OCI-LY1 (cell line): ENCODE measurements around the gene FAM120A.

Experiments used
- H2AFZ ChIP-seq: fragments of 200-600 bp; sonication (generic), shearing (Covaris generic); 2 replicates; pipeline ENCODE4 v1.6.0; 2014; ENCODE audit warnings: antibody characterized with exemption, mild to moderate bottlenecking, low read length
- H3F3A ChIP-seq: fragments of 200-600 bp; sonication (generic), shearing (Covaris generic); 2 replicates; pipeline ENCODE4 v1.6.0; 2014; ENCODE audit warnings: mild to moderate bottlenecking, antibody characterized with exemption, low read length, moderate library complexity; ENCODE audit not compliant: insufficient read depth
- H3K27ac ChIP-seq: fragments of 200-600 bp; sonication (generic); 2 replicates; pipeline ENCODE4 v1.5.1; 2014; ENCODE audit warnings: low read length, mixed run types, mild to moderate bottlenecking, low read depth; ENCODE audit not compliant: poor library complexity, severe bottlenecking
- H3K27me3 ChIP-seq: fragments of 200-600 bp; sonication (generic); 2 replicates; pipeline ENCODE4 v1.6.0; 2014; ENCODE audit warnings: antibody characterized with exemption, mild to moderate bottlenecking, low read length, moderate library complexity; ENCODE audit not compliant: insufficient read depth
- H3K36me3 ChIP-seq: fragments of 200-600 bp; sonication (generic); 2 replicates; pipeline ENCODE4 v1.6.1; 2014; ENCODE audit warnings: mild to moderate bottlenecking, antibody characterized with exemption, low read length, moderate library complexity, mixed read lengths; ENCODE audit not compliant: insufficient read depth
- H3K4me1 ChIP-seq: fragments of 200-600 bp; sonication (generic); 2 replicates; pipeline ENCODE4 v1.5.1; 2014; ENCODE audit warnings: mild to moderate bottlenecking, low read length, moderate library complexity; ENCODE audit not compliant: insufficient read depth, severe bottlenecking
- H3K4me2 ChIP-seq: fragments of 200-600 bp; sonication (generic), shearing (Covaris generic); 2 replicates; pipeline ENCODE4 v1.6.1; 2014; ENCODE audit warnings: low read length
- H3K4me3 ChIP-seq: fragments of 200-600 bp; sonication (generic); 2 replicates; pipeline ENCODE4 v1.5.1; 2014; ENCODE audit warnings: low read length, low read depth, mild to moderate bottlenecking, mixed read lengths; ENCODE audit not compliant: poor library complexity, severe bottlenecking
- H3K79me2 ChIP-seq: fragments of 200-600 bp; shearing (Covaris generic); 2 replicates; pipeline ENCODE4 v1.6.1; 2016; ENCODE audit warnings: mixed run types, low read length, mixed read lengths; ENCODE audit not compliant: insufficient read depth
- H3K9ac ChIP-seq: fragments of 200-600 bp; sonication (generic), shearing (Covaris generic); 2 replicates; pipeline ENCODE4 v1.6.1; 2014; ENCODE audit warnings: mild to moderate bottlenecking, low read length, mixed read lengths
- H3K9me2 ChIP-seq: fragments of 200-600 bp; sonication (generic), shearing (Covaris generic); 2 replicates; pipeline ENCODE4 v1.6.1; 2014; ENCODE audit warnings: low read depth, mild to moderate bottlenecking, low read length, mixed read lengths
- H3K9me3 ChIP-seq: fragments of 200-600 bp; shearing (Covaris generic); 2 replicates; pipeline ENCODE4 v1.6.1; 2014; ENCODE audit warnings: low read length, mixed read lengths
- H4K20me1 ChIP-seq: fragments of 200-600 bp; sonication (generic), shearing (Covaris generic); 2 replicates; pipeline ENCODE4 v1.6.0; 2016; ENCODE audit warnings: mild to moderate bottlenecking, low read length; ENCODE audit not compliant: insufficient read depth
- EZH2 ChIP-seq: fragments of 200-600 bp; sonication (generic), shearing (Covaris generic); IDR thresholded peaks from 2 replicates; pipeline ENCODE4 v1.8.0; 2017; ENCODE audit warnings: borderline replicate concordance, mixed run types, mild to moderate bottlenecking, antibody characterized with exemption, low read length, moderate library complexity, mixed read lengths
- TF ChIP-seq, protein P1 (sequence below): fragments of 200-600 bp; sonication (generic), shearing (Covaris generic); IDR thresholded peaks from 2 replicates; pipeline ENCODE4 v1.5.1; 2017; ENCODE audit warnings: mild to moderate bottlenecking, antibody characterized with exemption, low read length, moderate library complexity, mixed read lengths

The FAM120A gene

GRCh38 chr9:93569621-93570174 lies 118.2 kb downstream of the FAM120A start:
- Histone ChIP-seq H3K9ac (no peak overlapping the region), H3K9me3 (0 out of 2 replicates have a peak, but pooled peaks cover 4% of the 10 kb centered on the region), H3K36me3 (peaks cover 12% of the 10 kb centered on the region), H3K27me3 (no peaks in the 10 kb centered on the region), H3K79me2 (no peaks in the 10 kb centered on the region), H3K4me2 (no peak overlapping the region), H3K9me2 (no peaks in the 10 kb centered on the region), H4K20me1 (no peaks in the 10 kb centered on the region), H3F3A (no peaks in the 10 kb centered on the region), H3K4me3 (no peak overlapping the region), H3K27ac (no peak overlapping the region), H2AFZ (no peak overlapping the region), H3K4me1 (peaks cover 13% of the 10 kb centered on the region)
- TF ChIP-seq EZH2, result no peak
- TF ChIP-seq, protein P1, sequence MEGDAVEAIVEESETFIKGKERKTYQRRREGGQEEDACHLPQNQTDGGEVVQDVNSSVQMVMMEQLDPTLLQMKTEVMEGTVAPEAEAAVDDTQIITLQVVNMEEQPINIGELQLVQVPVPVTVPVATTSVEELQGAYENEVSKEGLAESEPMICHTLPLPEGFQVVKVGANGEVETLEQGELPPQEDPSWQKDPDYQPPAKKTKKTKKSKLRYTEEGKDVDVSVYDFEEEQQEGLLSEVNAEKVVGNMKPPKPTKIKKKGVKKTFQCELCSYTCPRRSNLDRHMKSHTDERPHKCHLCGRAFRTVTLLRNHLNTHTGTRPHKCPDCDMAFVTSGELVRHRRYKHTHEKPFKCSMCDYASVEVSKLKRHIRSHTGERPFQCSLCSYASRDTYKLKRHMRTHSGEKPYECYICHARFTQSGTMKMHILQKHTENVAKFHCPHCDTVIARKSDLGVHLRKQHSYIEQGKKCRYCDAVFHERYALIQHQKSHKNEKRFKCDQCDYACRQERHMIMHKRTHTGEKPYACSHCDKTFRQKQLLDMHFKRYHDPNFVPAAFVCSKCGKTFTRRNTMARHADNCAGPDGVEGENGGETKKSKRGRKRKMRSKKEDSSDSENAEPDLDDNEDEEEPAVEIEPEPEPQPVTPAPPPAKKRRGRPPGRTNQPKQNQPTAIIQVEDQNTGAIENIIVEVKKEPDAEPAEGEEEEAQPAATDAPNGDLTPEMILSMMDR, result no peak

GRCh38 chr9:93572221-93572620 lies 120.7 kb downstream of the FAM120A start:
- H3K4me3 ChIP-seq, result no peak overlapping the region
- H3K9me2 ChIP-seq, result no peaks in the 10 kb centered on the region
- H3K27ac ChIP-seq, result no peak overlapping the region
- no peaks in the 10 kb centered on the region; the same call in 1 of the 2 replicates for H3K27me3 ChIP-seq
- no peaks in the 10 kb centered on the region for H4K20me1 ChIP-seq
- TF ChIP-seq, protein P1, result no peak
- no peak for TF ChIP-seq EZH2
- H3K79me2 ChIP-seq, result no peaks in the 10 kb centered on the region
- H3K9ac ChIP-seq, result no peak overlapping the region
- H3K4me1 ChIP-seq, result peaks cover 18% of the 10 kb centered on the region
- H2AFZ ChIP-seq, result no peak overlapping the region
- 0 out of 2 replicates have a peak, but pooled peaks cover 4% of the 10 kb centered on the region for H3K9me3 ChIP-seq
- no peaks in the 10 kb centered on the region for H3F3A ChIP-seq
- H3K4me2 ChIP-seq, result no peak overlapping the region
- H3K36me3 ChIP-seq, result peaks cover 7% of the 10 kb centered on the region; the same call in 1 of the 2 replicates

DNA sequence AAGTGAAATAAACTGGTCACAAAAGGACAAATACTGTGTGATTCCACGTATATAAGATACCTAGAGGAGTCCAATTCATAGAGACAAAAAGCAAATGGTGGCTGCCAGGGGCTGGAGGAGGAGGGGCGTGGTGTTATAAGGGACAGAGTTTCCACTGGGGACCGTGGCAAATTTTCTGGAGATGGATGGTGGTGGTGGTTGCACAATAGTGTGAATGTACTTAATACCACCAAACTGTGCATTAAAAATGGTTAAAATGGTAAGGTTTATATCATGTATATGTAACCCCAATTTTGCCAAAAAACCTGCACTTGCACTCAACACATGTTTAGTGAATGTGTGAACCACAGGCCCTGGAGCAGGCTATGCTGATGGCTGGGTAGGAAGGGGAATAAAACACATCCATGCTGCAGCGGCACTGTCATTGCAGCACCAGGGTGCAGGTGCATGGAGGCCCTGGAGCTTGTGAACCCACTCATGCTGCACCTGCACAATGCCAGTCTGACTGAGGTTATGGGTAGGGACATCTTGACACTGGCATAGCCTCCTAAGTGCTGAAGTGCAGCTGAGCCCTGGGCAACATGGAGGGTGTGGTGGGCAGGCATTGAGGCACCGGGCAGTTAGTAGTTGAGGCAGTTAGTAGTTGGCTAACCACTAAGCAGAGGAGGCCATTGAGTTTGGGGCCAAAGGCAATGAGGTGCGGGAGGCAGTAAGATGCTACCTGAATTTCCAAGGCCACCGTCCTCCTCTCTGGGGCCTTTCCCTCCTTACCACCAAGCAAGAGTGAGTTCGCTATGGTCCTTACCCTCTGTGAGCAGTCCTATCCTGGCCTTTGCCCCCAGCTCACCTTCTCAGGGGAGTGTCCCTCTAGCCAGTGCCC lies 121.4 kb downstream of the FAM120A start:
- no peak for TF ChIP-seq EZH2
- TF ChIP-seq, protein P1, result no peak
- Histone ChIP-seq H2AFZ (no peak overlapping the region), H3K4me3 (no peak overlapping the region), H3K79me2 (no peaks in the 10 kb centered on the region), H3K9me2 (no peaks in the 10 kb centered on the region), H3F3A (no peaks in the 10 kb centered on the region), H3K36me3 (peaks cover 7% of the 10 kb centered on the region; the same call in 1 of the 2 replicates), H3K4me1 (peaks cover 20% of the 10 kb centered on the region), H3K9ac (no peak overlapping the region), H3K27me3 (no peaks in the 10 kb centered on the region; the same call in 1 of the 2 replicates), H3K4me2 (no peak overlapping the region), H3K9me3 (0 out of 2 replicates have a peak, but pooled peaks cover 4% of the 10 kb centered on the region), H3K27ac (no peak overlapping the region), H4K20me1 (no peaks in the 10 kb centered on the region)
